Esophagus muscularis mucosa (tissue), 4 donors: ENCODE results near the gene PBLD. TPM values are rescaled to one million over a fixed set of nuclear protein-coding genes. Genes with fewer than 3 reads are reported as not detected.

ENCODE experiments used
- DNase-seq: peaks from one replicate; pipeline ENCODE4 v3.0.0-alpha.2; 2017; ENCODE audit errors: extremely low spot score
- H3K27ac ChIP-seq, 4 donors: fragments of 200-600 bp; sonication (generic); replicated peaks in 1 of 4; 1 replicate in 3 of 4; 2 replicates in 1 of 4; pipeline ENCODE4 v1.5.1; 2016 to 2019; ENCODE audit warnings: mild to moderate bottlenecking in 1 of 4
- H3K27me3 ChIP-seq, 4 donors: fragments of 200-600 bp; sonication (generic); one replicate each; pipeline versions ENCODE4 v1.5.1 to v1.6.0; 2016 to 2019
- H3K36me3 ChIP-seq, 4 donors: fragments of 200-600 bp; sonication (generic); one replicate each; pipeline ENCODE4 v1.5.1; 2016 to 2019
- H3K4me1 ChIP-seq, 4 donors: fragments of 200-600 bp; sonication (generic); one replicate each; pipeline ENCODE4 v1.5.1; 2016 to 2019
- H3K4me3 ChIP-seq, 4 donors: fragments of 200-600 bp; sonication (generic); 1 replicate in 2 of 4; 2 replicates in 2 of 4; pipeline ENCODE4 v1.5.1; 2016 to 2019; ENCODE audit warnings: mild to moderate bottlenecking in 4 of 4, moderate library complexity in 1 of 4
- H3K9me3 ChIP-seq, 4 donors: fragments of 200-600 bp; sonication (generic); 1 replicate in 3 of 4; 2 replicates in 1 of 4; pipeline ENCODE4 v1.5.1; 2016 to 2019
- CTCF ChIP-seq, 3 experiments: fragments of 200-600 bp in 2 of 3; fragments of 450-650 bp in 1 of 3; sonication (generic) in 2 of 3; IDR thresholded peaks; one replicate each; pipeline ENCODE4 v1.5.1; 2017 to 2019; ENCODE audit warnings: antibody characterized with exemption in 3 of 3, mild to moderate bottlenecking in 2 of 3, moderate library complexity in 1 of 3
- EP300 ChIP-seq: sonication (generic); formaldehyde crosslinking; IDR thresholded peaks from one replicate; pipeline ENCODE4 v1.6.1; 2017; ENCODE audit warnings: antibody characterized with exemption
- POLR2A ChIP-seq: fragments of 450-650 bp; IDR thresholded peaks from one replicate; pipeline ENCODE4 v1.6.1; 2017; ENCODE audit warnings: antibody characterized with exemption, moderate library complexity, mild to moderate bottlenecking, low read depth
- POLR2AphosphoS5 ChIP-seq, 2 donors: sonication (generic); formaldehyde crosslinking; IDR thresholded peaks; one replicate each; pipeline ENCODE4 v1.6.1; 2017; ENCODE audit warnings: antibody characterized with exemption in 2 of 2
- WGBS: methylation state at CpG from one replicate; pipeline ENCODE4 v1.1.5; 2018; 5-methylcytosine and 5-hydroxymethylcytosine counted together
- intact Hi-C: fragments of 100-400 bp; cut with DNase I; formaldehyde crosslinking; loops from one replicate; pipeline ENCODE4 v1.15.1; 2023
- total RNA-seq, 4 donors: library from RNA; depleted of rRNA; stranded (reverse); fragments of >200 nt; gene quantifications; one replicate each; pipeline versions ENCODE4 v1.1.0 to v1.2.1, GENCODE V29; 2016

Gene PBLD
- total RNA-seq, 4 donors from 2014 or later, result 6.6 to 9.1 (median 7.4) TPM

- Histone ChIP-seq H3K27ac (no peak overlapping the region), H3K4me1 (no peaks in the 10 kb centered on the region), H3K36me3 (no peaks in the 10 kb centered on the region), H3K4me3 (no peak overlapping the region), H3K27me3 (no peaks in the 10 kb centered on the region), H3K9me3 (no peaks in the 10 kb centered on the region)
- intact Hi-C loops, result no loop called here
- TF ChIP-seq EP300, result no peak
- no peak for TF ChIP-seq POLR2A
- TF ChIP-seq CTCF (IDR thresholded peaks at IDR 0.05), result no peak
- TF ChIP-seq POLR2AphosphoS5 (IDR thresholded peaks at IDR 0.05), result no peak
- WGBS, result 98% methylated on average over 2 of the region's 2 CpGs
- no peak for DNase-seq
These were observed 90.7 kb downstream of the PBLD start for GRCh38 chr10:68242051-68242450.

GRCh38 chr10:68239596-68240150 is 93.1 kb downstream of the PBLD start:
- TF ChIP-seq CTCF (IDR thresholded peaks at IDR 0.05) (no peak), EP300 (no peak), POLR2A (no peak), POLR2AphosphoS5 (IDR thresholded peaks at IDR 0.05) (no peak)
- Histone ChIP-seq H3K4me1 (no peaks in the 10 kb centered on the region), H3K9me3 (no peaks in the 10 kb centered on the region), H3K4me3 (no peak overlapping the region), H3K36me3 (no peaks in the 10 kb centered on the region), H3K27ac (no peak overlapping the region), H3K27me3 (no peaks in the 10 kb centered on the region)
- WGBS, result 57% methylated on average over 5 of the region's 5 CpGs
- peak; percentile 64 for DNase-seq
- intact Hi-C loops, result no loop called here

- Histone ChIP-seq H3K9me3 (no peaks in the 10 kb centered on the region), H3K4me1 (no peaks in the 10 kb centered on the region), H3K4me3 (no peak overlapping the region), H3K27me3 (no peaks in the 10 kb centered on the region), H3K27ac (no peak overlapping the region), H3K36me3 (no peaks in the 10 kb centered on the region)
- DNase-seq, result peak; percentile 53
- WGBS, result 100% methylated on average over 5 of the region's 5 CpGs
- intact Hi-C loops, result no loop called here
- no peak for TF ChIP-seq POLR2A
- no peak for TF ChIP-seq CTCF (IDR thresholded peaks at IDR 0.05)
- no peak for TF ChIP-seq POLR2AphosphoS5 (IDR thresholded peaks at IDR 0.05)
- TF ChIP-seq EP300, result no peak
These were observed 93.7 kb downstream of the PBLD start for GRCh38 chr10:68239069-68239468.

GRCh38 chr10:68238371-68238770 is 94.4 kb downstream of the PBLD start:
- WGBS, result 89% methylated on average over 6 of the region's 6 CpGs
- no peaks in the 10 kb centered on the region for H3K36me3 ChIP-seq
- intact Hi-C loops, result no loop called here

More at GRCh38 chr10:68238371-68238770, 94.4 kb downstream of the PBLD start:
- TF ChIP-seq POLR2A (no peak), EP300 (no peak), CTCF (IDR thresholded peaks at IDR 0.05) (no peak), POLR2AphosphoS5 (IDR thresholded peaks at IDR 0.05) (no peak)
- Histone ChIP-seq H3K4me1 (no peaks in the 10 kb centered on the region), H3K4me3 (no peak overlapping the region), H3K9me3 (no peaks in the 10 kb centered on the region), H3K27me3 (no peaks in the 10 kb centered on the region), H3K27ac (no peak overlapping the region)
- DNase-seq, result peak; percentile 91
